ENCODE measurements around the gene PRKCZ. TPM values are rescaled to one million over a fixed set of nuclear protein-coding genes. Genes with fewer than 3 reads are reported as not detected.

Gene PRKCZ
- total RNA-seq, 1 donor from 2014 or later: 20.8 TPM

DNA sequence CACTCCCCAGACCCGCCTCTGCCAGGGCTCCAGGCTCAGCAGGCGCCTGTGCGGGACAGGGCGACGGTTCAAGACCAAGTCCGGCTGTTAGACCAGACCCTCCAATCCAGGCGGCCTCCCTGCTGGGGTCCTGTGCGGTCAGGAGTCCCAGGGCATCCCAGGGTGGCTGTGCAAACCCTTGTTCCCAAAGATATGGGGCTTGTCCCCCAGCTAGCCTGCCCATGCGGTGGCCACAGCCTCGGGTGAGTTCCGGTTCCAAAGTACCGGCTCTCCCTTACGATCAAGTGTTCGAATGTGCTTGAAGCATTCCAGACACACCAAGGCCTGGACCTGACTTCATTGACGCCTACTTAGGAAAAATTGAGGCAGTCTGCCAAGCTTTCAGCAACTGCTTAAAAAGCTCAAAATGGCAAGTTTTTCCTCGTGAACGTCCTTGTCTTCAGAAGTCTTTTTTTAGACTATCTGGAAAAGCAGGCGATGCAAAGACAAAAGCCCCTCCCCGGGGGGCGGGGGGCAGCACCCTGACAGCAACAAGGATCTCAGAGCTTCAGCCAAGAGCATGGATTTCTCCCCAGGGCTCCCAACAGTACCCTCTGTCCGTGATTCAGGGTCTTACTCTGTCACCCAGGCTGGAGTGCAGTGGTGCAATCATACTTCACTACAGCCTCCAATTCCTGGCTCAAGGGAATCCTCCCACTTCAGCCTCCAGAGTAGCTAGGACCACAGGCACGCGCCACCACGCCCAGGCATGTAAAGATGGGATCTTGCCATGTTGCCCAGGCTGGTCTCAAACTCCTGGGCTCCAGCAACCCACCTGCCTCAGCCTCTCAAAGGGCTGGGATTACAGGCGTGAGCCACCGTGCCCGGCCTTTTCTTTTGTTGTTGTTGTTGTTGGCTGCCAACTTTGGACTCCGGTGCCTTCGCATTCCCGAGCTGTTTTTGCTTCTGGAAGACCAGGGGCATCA is 142.1 kb downstream of the PRKCZ start:
- DNase-seq (peak; percentile 37), ATAC-seq (no peak)
- intact Hi-C loops (cut with micrococcal nuclease): no loop called here

DNA sequence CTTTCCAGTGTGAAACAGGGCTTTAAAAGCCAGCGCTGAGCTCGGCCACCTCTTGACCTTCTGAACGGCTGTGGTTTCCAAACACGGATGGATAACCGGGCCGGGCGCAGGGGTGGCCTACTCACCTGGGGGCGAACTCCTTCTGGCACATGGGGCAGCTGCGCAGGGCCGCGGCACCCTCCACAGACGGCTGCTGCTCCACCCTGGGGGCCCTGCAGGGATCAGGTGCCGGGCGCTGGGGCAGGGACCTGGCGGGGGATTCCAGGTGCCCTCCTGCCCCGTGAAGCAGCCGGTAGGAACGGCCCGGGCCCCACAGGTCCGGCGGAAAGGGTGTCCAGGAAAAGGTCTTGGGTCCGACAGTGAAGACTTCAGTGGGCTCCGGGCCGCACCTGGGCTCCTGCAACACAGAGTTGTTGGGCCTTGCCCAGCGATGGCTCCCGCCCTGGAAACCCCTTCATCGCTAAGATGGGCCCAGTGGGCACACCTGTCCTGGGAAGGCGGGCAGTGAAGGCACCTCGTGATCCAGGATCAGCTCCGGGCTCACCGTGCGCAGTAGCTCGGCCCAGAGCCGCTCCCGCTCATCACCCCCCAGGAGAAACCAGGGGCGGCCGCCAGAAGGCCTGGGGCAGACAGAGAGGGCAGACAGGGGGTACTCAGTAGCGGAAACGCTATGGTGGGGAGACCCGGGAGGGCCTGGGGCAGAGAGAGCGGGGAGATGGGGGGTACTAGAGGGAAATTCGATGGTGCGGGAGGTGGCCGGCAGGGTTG is 143.5 kb downstream of the PRKCZ start:
- ATAC-seq (no peak), DNase-seq (peak; percentile 39)
- intact Hi-C loops (cut with micrococcal nuclease): no loop called here

DNA sequence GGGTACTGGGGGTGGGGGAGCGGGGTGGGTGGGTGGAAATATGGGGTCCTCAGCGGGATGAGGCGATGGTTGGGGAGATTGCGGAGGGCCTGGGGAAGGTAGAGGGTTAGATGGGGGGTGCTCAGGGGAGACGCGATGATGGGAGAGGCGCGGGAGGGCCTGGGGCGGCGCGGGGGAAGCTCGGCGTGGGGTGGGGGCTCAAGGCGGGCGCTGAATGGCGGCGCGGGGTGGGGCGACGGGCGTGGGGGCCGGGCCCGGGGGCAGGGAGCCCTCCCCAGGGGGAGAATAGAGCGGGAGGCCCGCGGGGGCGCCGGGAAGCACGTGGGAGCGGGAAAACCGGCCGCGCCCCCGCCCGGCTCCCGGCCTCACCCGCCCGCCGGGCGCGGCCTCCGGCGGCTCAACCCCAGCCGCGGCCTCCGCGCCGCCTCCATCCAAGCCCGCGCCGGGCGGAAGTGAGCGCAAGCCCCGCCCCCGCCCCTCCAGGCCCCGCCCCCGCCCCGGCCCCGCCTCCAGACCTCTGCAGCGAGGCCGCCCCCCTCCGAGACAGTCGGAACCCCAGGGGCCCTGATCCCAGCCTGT is 144.2 kb downstream of the PRKCZ start, which contains the start of gene FAAP20:
FAAP20 (minus strand) TSS at position 454 of the 579 bp plus-strand sequence; CDS start at position 431, 23 bp downstream.
- ATAC-seq (peak; percentile 66), DNase-seq (peak; percentile 84)
- intact Hi-C loops (cut with micrococcal nuclease): no loop called here

DNA sequence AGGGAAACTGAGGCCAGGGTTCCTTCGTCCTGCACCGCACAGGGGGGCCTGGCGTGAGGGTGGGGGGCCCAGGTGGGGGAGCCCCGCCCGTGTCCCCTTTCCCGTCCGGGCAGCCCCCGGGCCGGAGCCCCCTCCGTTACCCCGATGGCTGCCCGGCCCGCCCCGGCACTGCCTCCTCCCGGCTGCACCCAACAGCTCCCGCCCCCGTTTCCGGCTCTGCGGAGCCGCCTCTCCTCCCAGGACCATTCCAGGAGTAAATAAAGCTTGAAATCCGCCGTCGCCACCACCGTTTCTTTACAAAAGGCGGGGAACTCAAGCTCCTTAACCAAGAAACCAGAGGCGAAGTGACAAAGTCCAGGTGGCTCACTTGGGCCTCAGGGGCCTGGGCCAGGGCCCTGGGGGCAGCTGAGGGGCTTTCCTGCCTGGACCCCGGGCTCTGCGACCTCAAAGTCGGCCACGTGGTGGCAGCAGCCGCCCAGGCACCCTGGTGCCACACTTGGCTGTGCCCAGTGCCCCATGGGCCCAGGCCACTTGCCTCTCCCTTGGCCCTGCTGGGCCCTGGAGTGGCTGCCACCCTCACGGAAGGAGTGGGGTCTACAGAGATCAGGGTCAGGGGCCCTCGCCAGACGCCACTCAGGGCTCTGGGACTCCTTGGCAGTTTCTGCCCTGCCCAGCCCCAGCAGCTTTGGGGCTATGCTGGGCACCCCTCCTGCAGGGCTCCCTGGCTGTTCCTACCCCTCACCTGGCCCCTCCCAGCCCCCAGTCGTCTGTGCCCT is 144.9 kb downstream of the PRKCZ start:
- peak; percentile 95 for DNase-seq
- intact Hi-C loops (cut with micrococcal nuclease): loop anchor here (5.0 kb wide), 1 partner anchor 187 kb away; no protein-coding TSS in a partner anchor
- ATAC-seq: peak; percentile 80

DNA sequence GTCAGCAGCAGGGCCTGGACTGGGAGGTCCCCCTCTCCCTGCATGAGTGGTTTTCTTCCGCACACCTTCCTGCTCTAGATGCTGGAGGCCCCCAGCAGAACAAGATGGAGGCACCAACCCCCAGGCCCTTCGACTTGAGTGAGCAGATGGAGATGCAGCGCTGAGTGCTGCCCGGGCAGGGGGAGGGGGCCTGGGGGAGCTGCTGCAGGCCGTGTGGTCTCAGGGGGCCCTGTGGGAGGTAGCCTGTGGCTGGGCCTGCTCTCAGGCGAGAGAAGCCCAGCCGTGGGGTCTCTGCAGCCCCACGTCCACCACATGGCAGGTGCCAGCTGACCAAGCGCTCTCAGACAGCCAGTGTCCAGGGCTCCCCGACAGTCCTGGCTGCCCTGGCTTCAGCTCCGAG is 145.6 kb downstream of the PRKCZ start:
- DNase-seq (no peak), ATAC-seq (no peak)
- intact Hi-C loops (cut with micrococcal nuclease): loop anchor here (5.0 kb wide), 1 partner anchor 187 kb away; no protein-coding TSS in a partner anchor

DNA sequence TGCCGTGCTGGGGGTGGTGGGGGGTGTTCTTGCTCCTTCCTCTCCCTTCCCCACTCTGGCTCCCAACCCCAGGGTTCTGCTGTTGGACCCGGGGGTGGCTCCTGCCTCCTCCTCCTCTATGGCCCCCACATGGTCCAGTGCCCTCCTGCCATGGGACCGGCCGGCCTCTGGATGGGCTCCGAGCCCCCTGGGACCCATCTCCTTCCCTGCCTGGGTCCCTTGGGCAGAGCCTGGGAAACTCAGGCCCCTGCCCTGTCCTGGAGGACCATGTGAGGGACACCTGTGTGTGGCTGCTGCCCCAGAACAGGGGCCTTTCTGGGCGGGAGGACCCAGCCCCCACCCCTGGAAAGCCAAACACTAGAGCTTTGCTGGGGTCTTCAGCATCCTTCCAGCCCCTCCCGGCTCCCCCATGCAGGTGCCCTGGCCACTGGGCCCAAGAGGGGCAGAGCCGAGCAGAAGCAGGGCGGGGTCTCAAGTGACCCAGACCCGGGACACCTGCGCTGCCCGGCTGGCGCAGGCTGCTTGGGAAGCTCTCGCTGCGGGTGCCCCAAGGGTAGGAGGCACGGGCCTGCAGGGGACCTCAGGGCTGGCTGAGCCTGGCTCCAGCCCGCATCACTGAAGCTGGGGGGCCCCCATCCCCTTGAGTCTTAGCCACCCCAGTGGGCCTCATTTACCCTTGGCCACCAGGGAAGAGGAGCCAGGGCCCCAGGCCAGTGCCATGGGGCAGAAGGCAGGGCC is 146.9 kb downstream of the PRKCZ start:
- no peak for DNase-seq
- intact Hi-C loops (cut with micrococcal nuclease): loop anchor here (5.0 kb wide), 1 partner anchor 185 kb away; no protein-coding TSS in a partner anchor

DNA sequence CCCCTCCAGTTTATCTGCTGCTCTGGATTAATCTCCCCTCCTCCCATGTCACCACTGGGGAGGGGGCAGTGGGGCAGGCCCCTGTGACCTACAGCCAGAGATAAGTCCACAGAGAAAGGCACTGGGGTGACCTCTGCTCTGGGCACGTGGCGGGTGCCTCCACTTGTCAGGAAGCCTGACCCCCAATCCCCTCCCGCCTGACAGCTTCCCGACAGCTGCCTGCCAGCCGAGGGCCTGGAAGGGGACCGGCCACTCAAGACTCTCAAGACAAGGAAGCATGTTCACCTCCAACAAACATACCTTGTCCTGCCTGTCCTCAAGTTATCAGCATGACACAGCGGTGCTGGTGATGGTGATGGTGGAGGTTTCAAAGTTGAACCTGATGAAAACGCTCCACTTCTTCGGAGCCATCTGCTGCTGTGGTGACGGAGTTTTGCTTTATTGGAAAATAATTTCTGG is 147.5 kb downstream of the PRKCZ start:
- DNase-seq (no peak), ATAC-seq (no peak)
- intact Hi-C loops (cut with micrococcal nuclease): loop anchor here (5.0 kb wide), 1 partner anchor 185 kb away; no protein-coding TSS in a partner anchor

More for the DNA sequence above, 146.9 kb downstream of the PRKCZ start:
- ATAC-seq: no peak

DNA sequence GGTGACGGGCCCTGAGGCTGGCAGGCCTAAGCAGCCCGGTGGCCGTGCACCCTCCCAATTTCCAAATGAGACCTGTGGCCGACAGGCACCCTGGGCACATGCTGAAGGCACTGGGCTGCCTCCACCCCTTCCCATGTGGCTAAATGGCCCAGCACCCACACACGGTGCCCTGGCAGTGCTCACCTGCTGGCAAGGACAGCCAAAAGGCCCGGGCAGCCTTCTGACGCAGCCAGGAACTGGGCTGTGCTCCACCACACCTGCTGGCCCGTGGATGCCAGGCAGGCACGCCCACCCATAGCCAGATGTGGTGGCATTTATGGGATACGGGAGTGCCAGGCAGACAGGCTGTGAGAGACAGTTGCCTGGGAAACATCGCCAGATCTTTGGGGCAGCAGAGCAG is 148.4 kb downstream of the PRKCZ start:
- DNase-seq: peak; percentile 35
- no peak for ATAC-seq
- intact Hi-C loops (cut with micrococcal nuclease): loop anchor here (5.0 kb wide), 1 partner anchor 184 kb away; no protein-coding TSS in a partner anchor

DNA sequence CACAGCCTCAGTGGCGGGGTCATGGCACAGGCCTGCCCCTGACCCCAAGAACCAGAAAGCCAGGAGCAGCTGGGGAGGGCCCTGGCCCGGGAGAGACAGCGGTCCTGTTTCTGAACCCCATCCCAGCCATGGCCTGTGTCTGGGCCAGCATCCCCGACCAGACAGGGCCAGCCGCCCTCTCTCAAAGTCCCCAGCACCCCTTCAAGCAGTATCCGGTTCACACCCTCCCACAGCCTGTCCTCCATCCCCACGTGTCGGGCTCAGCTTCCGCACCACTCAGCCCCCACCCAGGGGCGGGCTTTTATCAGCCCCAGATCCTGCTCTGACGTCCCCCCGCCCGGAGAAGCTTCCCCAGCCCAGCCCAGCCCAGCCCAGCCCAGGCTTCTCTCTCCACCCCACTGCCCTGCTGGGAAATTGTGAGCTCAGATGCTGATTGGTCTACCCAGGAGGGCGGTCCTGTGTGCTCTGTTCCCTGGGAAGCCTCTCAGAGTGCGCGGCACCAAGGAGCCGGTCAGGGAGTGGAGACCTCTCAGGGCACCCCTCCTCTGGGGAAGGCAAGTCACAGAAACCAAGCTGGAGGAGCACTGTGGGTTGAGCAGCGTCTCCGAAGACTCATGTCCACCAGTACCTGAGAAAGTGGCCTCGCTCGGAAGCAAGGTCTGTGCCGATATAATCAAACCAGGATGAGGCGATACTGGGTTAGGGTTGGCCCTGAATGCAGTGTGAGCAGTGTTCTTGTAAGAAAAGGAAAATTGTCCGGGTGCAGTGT is 149.0 kb downstream of the PRKCZ start:
- DNase-seq (peak; percentile 92), ATAC-seq (peak; percentile 77)
- intact Hi-C loops (cut with micrococcal nuclease): loop anchor here (5.0 kb wide), 1 partner anchor 183 kb away; no protein-coding TSS in a partner anchor

DNA sequence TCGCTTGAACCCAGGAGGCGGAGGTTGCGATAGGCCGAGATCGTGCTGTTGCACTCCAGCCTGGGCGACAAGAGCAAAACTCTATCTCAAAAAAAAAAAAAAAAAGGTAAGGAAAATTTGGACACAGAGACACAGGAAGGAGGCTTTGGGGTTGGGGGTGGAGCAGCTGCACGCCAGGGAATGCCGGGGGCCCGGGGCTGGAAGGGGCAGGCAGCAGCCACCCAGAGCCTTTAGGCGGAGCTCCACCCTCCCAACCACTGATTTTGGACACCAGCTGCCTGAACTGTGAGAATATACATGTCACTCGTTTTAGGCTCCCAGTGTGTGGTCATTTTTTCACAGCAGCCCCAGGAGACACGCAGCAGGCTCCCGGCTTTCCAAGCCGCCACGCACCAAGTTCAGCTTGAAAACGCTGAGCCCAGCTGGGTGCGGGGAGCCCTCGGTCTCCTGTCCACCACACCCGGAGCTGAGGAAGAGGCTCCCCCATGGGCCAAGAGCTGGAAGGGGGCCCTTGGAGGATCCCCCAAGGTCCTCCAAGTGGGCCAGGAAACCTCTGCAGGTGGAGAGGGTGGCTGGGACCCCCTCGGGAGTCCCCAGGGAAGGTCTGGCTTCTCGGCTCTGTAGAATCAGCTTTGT is 150.2 kb downstream of the PRKCZ start:
- DNase-seq (peak; percentile 22), ATAC-seq (no peak)
- intact Hi-C loops (cut with micrococcal nuclease): no loop called here

DNA sequence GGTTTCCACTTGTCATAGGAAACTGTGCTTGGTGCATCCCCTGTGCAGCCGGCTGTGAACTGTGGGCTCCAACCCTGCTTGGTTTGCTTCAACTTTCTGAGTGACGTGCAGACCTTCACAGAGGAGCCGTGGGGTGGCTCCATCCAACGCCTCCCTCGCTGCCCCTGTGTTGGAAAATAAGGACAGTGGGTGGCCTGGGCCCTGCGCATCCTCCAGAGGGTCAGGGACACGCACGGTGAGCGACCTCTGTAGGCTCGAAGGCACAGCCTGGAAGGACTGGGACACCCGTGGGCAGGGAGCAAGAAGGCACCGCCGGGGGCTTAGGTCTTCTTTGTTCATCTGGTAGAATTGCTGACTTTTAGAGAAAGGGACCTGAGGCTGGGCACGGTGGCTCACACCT is 150.9 kb downstream of the PRKCZ start:
- intact Hi-C loops (cut with micrococcal nuclease): no loop called here
- no peak for ATAC-seq
- DNase-seq: no peak

DNA sequence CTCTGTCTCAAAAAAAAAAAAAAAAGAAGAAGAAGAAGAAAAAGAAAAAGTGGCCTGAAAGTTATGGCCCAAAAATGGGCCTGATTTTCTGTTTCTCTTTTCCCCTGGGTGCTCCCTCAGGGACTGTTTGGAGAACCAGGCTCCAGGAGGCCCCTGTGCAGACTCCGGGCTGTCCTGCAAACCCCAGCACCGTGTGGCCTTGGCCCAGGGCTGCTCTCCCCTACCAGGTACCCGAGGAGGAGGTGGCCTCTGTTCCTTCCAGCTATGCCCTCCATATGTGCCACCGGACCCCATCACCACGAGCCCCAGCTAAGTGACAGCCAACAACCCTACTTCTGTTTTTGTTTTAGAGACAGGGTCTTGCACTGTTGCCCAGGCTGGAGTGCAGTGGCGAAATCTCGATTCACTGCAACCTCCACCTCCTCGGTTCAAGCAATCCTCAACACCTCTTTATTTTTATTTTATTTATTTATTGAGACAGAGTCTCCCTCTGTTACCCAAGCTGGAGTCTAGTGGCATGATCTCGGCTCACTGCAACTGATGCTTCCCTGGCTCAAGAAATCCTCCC is 151.9 kb downstream of the PRKCZ start:
- no peak for DNase-seq
- intact Hi-C loops (cut with micrococcal nuclease): no loop called here
- no peak for ATAC-seq

DNA sequence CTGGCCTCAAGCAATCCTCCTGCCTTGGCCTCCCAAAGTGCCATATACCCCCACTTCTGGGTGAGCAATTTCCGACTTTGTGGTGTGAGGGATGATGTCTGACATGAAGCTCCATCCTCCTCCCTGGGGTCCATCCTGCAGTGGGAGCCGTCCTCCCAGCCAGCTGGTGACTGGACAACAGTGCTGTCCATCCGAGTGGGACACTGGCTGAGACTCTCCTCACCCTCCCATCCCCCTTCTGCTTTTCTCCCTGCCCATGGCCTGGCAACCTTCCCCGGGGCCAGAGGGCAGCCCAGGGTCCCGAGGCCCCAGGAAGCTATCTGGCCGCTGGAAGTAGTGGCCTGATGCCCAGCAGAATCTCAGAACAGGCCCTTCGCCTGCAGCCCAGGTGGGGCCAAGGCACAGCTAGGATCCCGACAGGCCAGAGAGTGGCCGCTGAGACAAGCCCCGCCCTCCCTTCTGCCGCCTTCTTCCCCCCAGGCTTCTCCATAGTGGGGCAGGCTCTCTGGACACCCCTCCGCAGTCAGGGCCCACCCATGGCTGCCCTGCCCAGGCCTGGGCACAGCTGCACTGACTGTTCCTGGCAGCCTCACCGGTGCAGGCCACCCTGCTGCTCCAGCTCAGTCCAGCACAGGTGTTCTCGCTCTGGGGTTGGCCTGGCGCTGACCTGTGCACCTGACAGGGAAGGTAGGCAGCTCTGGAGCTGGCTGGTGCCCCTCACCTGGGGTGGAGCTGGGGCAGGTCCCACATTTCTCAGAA is 152.8 kb downstream of the PRKCZ start:
- DNase-seq (no peak), ATAC-seq (no peak)
- intact Hi-C loops (cut with micrococcal nuclease): no loop called here

DNA sequence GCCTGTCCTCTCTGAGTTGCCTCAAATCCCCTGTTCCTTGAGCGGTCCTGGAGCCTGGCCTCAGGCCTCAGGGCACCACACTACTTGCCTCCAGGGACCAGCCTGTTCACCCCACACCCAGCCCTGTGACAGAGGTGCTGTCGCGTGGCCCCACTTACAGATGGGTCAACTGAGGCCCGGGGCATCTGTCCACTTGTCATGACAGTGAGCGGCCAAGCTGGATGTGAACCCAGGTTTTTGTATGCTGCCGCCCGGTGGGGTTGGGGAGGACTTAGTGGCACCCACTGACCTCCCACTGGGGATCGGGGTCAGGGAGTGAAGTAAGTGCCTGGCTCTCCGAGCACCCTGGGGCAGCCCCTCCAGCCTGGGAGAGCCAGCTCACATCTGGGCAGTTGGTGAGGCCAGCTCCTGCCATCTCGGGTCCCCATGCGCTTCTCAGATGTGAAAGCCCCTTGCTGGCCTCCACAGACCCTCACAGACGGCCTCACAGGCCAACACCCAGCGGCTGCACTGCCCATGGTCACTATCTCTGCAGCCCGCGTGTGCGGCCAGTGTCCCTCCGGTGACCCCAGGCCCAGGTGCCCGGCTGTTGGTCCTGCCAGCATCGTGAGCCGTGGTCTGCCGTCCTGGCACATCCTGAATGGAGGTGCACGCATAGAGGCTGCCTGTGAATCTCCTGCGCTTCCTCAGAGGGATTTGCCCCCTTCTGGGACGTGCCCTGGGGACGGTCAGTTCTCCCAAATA is 153.6 kb downstream of the PRKCZ start:
- DNase-seq: peak; percentile 50
- ATAC-seq: no peak
- intact Hi-C loops (cut with micrococcal nuclease): no loop called here
